Suprapubic skin (tissue), 4 donors: ENCODE results near the gene DHX34.
"Not testable (repeated sequence)": the region's sequence is repeated elsewhere in the genome, so short reads cannot be mapped to it uniquely, and the experiment has no call there.

Experiments
- EP300 ChIP-seq: sonication (generic); formaldehyde crosslinking; IDR thresholded peaks from one replicate; pipeline ENCODE4 v1.6.1; 2017; ENCODE audit warnings: antibody characterized with exemption
- POLR2A ChIP-seq, 2 donors: fragments of 450-650 bp; IDR thresholded peaks; one replicate each; pipeline ENCODE4 v1.6.1; 2017; ENCODE audit warnings: antibody characterized with exemption in 2 of 2, mild to moderate bottlenecking in 2 of 2, moderate library complexity in 2 of 2
- POLR2AphosphoS5 ChIP-seq, 3 donors: sonication (generic); formaldehyde crosslinking; IDR thresholded peaks; one replicate each; pipeline ENCODE4 v1.6.1; 2017; ENCODE audit warnings: antibody characterized with exemption in 3 of 3
- TF ChIP-seq, protein P1 (sequence below), 2 donors: fragments of 200-600 bp in 1 of 2; fragments of 450-650 bp in 1 of 2; sonication (generic) in 1 of 2; IDR thresholded peaks; one replicate each; pipeline ENCODE4 v1.5.1; 2016 to 2019; ENCODE audit warnings: antibody characterized with exemption in 2 of 2, mild to moderate bottlenecking in 1 of 2, moderate library complexity in 1 of 2

DNA sequence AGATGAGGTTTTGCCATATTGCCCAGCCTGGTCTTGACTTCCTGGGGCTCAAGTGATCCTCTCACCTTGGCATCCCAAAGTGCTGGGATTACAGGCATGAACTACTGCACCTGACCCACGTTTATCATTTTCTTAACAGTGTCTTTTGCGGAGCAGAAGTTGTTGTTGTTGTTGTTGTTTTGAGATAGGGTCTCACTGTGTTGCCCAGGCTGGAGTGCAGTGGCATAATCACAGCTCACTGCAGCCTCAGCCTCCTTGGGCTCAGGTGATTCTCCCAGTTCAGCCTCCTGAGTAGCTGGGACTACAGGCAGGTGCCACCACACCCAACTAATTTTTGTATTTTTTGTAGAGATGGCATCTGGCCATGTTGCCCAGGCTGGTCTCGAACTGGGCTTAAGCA lies 38.5 kb downstream of the DHX34 start:
- TF ChIP-seq, protein P1, sequence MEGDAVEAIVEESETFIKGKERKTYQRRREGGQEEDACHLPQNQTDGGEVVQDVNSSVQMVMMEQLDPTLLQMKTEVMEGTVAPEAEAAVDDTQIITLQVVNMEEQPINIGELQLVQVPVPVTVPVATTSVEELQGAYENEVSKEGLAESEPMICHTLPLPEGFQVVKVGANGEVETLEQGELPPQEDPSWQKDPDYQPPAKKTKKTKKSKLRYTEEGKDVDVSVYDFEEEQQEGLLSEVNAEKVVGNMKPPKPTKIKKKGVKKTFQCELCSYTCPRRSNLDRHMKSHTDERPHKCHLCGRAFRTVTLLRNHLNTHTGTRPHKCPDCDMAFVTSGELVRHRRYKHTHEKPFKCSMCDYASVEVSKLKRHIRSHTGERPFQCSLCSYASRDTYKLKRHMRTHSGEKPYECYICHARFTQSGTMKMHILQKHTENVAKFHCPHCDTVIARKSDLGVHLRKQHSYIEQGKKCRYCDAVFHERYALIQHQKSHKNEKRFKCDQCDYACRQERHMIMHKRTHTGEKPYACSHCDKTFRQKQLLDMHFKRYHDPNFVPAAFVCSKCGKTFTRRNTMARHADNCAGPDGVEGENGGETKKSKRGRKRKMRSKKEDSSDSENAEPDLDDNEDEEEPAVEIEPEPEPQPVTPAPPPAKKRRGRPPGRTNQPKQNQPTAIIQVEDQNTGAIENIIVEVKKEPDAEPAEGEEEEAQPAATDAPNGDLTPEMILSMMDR (IDR thresholded peaks at IDR 0.05), result not testable (repeated sequence)
- not testable (repeated sequence) for TF ChIP-seq POLR2AphosphoS5 (IDR thresholded peaks at IDR 0.05); POLR2A (IDR thresholded peaks at IDR 0.05); EP300
